Hepatocyte (in vitro differentiated cells): ENCODE measurements around the gene CATSPER1.

Experiments used
- CTCF ChIP-seq: fragments of 200-600 bp; sonication (generic); IDR thresholded peaks from 2 replicates; pipeline ENCODE4 v1.5.1; 2016; ENCODE audit warnings: antibody characterized with exemption, mild to moderate bottlenecking; ENCODE audit not compliant: poor library complexity
- EZH2 ChIP-seq: fragments of 200-600 bp; sonication (generic); IDR thresholded peaks from 2 replicates; pipeline ENCODE4 v1.6.1; 2016; ENCODE audit warnings: antibody characterized with exemption, mild to moderate bottlenecking, borderline replicate concordance

GRCh38 chr11:66070604-66071380 is 44.5 kb upstream of the CATSPER1 start:
- no peak for TF ChIP-seq CTCF
- TF ChIP-seq EZH2 = no peak
